Lower leg skin (tissue), 3 donors: ENCODE results near the gene MRPS30.

ENCODE experiments used
- POLR2A ChIP-seq, 2 donors: fragments of 450-650 bp; IDR thresholded peaks; one replicate each; pipeline ENCODE4 v1.6.1; 2016 to 2017; ENCODE audit warnings: antibody characterized with exemption in 2 of 2, mild to moderate bottlenecking in 1 of 2, moderate library complexity in 1 of 2
- TF ChIP-seq, protein P1 (sequence below), 3 donors: fragments of 450-650 bp; IDR thresholded peaks; one replicate each; pipeline ENCODE4 v1.5.1; 2016; ENCODE audit warnings: antibody characterized with exemption in 3 of 3, mild to moderate bottlenecking in 3 of 3, moderate library complexity in 2 of 3

DNA sequence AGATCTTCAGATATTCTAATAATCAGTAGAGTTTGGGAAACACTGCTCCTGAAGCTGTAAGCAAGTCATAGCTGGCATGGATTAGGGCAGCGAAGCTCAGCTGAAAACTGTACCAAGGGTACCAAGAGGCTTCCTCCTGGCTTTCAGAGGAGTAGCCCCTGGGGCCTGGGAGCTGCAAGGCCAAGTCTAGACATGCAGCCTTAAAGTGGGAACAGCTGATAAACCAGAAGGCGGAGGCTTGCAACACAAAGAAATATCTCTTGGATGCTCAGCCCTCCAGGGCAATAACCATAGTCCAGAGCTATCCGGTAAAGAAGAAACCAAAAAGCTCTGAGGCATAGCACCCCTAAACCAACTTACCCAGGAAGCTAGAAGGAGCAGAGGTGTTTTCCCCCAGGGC lies 51.5 kb downstream of the MRPS30 start:
- TF ChIP-seq, protein P1, sequence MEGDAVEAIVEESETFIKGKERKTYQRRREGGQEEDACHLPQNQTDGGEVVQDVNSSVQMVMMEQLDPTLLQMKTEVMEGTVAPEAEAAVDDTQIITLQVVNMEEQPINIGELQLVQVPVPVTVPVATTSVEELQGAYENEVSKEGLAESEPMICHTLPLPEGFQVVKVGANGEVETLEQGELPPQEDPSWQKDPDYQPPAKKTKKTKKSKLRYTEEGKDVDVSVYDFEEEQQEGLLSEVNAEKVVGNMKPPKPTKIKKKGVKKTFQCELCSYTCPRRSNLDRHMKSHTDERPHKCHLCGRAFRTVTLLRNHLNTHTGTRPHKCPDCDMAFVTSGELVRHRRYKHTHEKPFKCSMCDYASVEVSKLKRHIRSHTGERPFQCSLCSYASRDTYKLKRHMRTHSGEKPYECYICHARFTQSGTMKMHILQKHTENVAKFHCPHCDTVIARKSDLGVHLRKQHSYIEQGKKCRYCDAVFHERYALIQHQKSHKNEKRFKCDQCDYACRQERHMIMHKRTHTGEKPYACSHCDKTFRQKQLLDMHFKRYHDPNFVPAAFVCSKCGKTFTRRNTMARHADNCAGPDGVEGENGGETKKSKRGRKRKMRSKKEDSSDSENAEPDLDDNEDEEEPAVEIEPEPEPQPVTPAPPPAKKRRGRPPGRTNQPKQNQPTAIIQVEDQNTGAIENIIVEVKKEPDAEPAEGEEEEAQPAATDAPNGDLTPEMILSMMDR (IDR thresholded peaks at IDR 0.05) = no peak
- TF ChIP-seq POLR2A (IDR thresholded peaks at IDR 0.05) = no peak
